Measurements from ENCODE around the gene FOXF1. TPM values are rescaled to one million over a fixed set of nuclear protein-coding genes. Genes with fewer than 3 reads are reported as not detected.

Gene FOXF1
- total RNA-seq, 1 donor from 2014 or later = not detected

- H3K9ac ChIP-seq = no peak overlapping the region
- H4K20me1 ChIP-seq (ENCODE audit: low read depth) = peaks cover 95% of the 10 kb centered on the region
- peaks cover 22% of the 10 kb centered on the region for H3K4me1 ChIP-seq
- TF ChIP-seq EZH2phosphoT487 (IDR thresholded peaks at IDR 0.05) (peak; percentile 92), CTCF (IDR thresholded peaks at IDR 0.05) (no peak), EZH2 (IDR thresholded peaks at IDR 0.05) (peak; percentile 97)
- H3K4me2 ChIP-seq = no peak overlapping the region
- H2AFZ ChIP-seq (replicated peaks) = no peak overlapping the region
- H3K4me3 ChIP-seq = no peak overlapping the region
- no peak overlapping the region for H3K27ac ChIP-seq
- H3K36me3 ChIP-seq = no peaks in the 10 kb centered on the region
- peaks cover 66% of the 10 kb centered on the region for H3K27me3 Mint-ChIP-seq (ENCODE audit: insufficient read depth, low read depth)
- no peaks in the 10 kb centered on the region for H3K9me3 ChIP-seq (ENCODE audit: low read depth)
- H3K9me3 Mint-ChIP-seq = no peaks in the 10 kb centered on the region
- no peak overlapping the region for H3K27ac Mint-ChIP-seq
- no peak for DNase-seq (ENCODE audit: low spot score)
- H3K79me2 ChIP-seq (ENCODE audit: low read depth) = no peaks in the 10 kb centered on the region
- H3K36me3 Mint-ChIP-seq = no peaks in the 10 kb centered on the region
- H3K27me3 ChIP-seq = peaks cover 100% of the 10 kb centered on the region
- peaks cover 11% of the 10 kb centered on the region for H3K4me1 Mint-ChIP-seq
- H3K4me3 Mint-ChIP-seq = peak overlapping the region; percentile 63
- peaks cover 27% of the 10 kb centered on the region for H3F3A ChIP-seq (ENCODE audit: low read depth)
Measured at GRCh38 chr16:86512860-86513470, 2.6 kb downstream of the FOXF1 start.

- Mint-ChIP-seq H3K4me1 (peaks cover 10% of the 10 kb centered on the region), H3K36me3 (no peaks in the 10 kb centered on the region), H3K27me3 (ENCODE audit: insufficient read depth, low read depth) (peaks cover 72% of the 10 kb centered on the region), H3K27ac (no peak overlapping the region), H3K9me3 (no peaks in the 10 kb centered on the region), H3K4me3 (peak overlapping the region; percentile 63)
- H3K4me1 ChIP-seq = peaks cover 22% of the 10 kb centered on the region
- no peak overlapping the region for H3K4me3 ChIP-seq
- no peak overlapping the region for H3K9ac ChIP-seq
- no peak overlapping the region for H2AFZ ChIP-seq (replicated peaks)
- H3K9me3 ChIP-seq (ENCODE audit: low read depth) = no peaks in the 10 kb centered on the region
- no peak overlapping the region for H3K4me2 ChIP-seq
- TF ChIP-seq CTCF (IDR thresholded peaks at IDR 0.05) (no peak), EZH2 (IDR thresholded peaks at IDR 0.05) (peak; percentile 95), EZH2phosphoT487 (IDR thresholded peaks at IDR 0.05) (peak; percentile 96)
- peaks cover 27% of the 10 kb centered on the region for H3F3A ChIP-seq (ENCODE audit: low read depth)
- H3K27ac ChIP-seq = no peak overlapping the region
- peaks cover 88% of the 10 kb centered on the region for H4K20me1 ChIP-seq (ENCODE audit: low read depth)
- H3K27me3 ChIP-seq = peaks cover 100% of the 10 kb centered on the region
- no peaks in the 10 kb centered on the region for H3K79me2 ChIP-seq (ENCODE audit: low read depth)
- no peaks in the 10 kb centered on the region for H3K36me3 ChIP-seq
- no peak for DNase-seq (ENCODE audit: low spot score)
Measured at GRCh38 chr16:86513471-86514277, 3.3 kb downstream of the FOXF1 start.

GRCh38 chr16:86514481-86515376 lies 4.4 kb downstream of the FOXF1 start:
- H3K4me2 ChIP-seq = no peak overlapping the region
- H3K9ac ChIP-seq = no peak overlapping the region
- H3K4me3 ChIP-seq = no peak overlapping the region

More at GRCh38 chr16:86514481-86515376, 4.4 kb downstream of the FOXF1 start:
- Mint-ChIP-seq H3K27me3 (ENCODE audit: insufficient read depth, low read depth) (peaks cover 75% of the 10 kb centered on the region), H3K27ac (no peak overlapping the region), H3K36me3 (no peaks in the 10 kb centered on the region), H3K9me3 (no peaks in the 10 kb centered on the region), H3K4me1 (peaks cover 6% of the 10 kb centered on the region), H3K4me3 (no peak overlapping the region)
- Histone ChIP-seq H3K79me2 (ENCODE audit: low read depth) (no peaks in the 10 kb centered on the region), H3K27ac (no peak overlapping the region), H2AFZ (replicated peaks) (no peak overlapping the region), H3K9me3 (ENCODE audit: low read depth) (no peaks in the 10 kb centered on the region), H3K4me1 (peaks cover 17% of the 10 kb centered on the region), H4K20me1 (ENCODE audit: low read depth) (peaks cover 77% of the 10 kb centered on the region), H3K27me3 (peaks cover 100% of the 10 kb centered on the region), H3F3A (ENCODE audit: low read depth) (peaks cover 18% of the 10 kb centered on the region), H3K36me3 (no peaks in the 10 kb centered on the region)
- no peak for DNase-seq (ENCODE audit: low spot score)
- TF ChIP-seq EZH2 (IDR thresholded peaks at IDR 0.05) (peak; percentile 78), EZH2phosphoT487 (IDR thresholded peaks at IDR 0.05) (no peak), CTCF (IDR thresholded peaks at IDR 0.05) (no peak)

Data from neural progenitor cell (in vitro differentiated cells).